Cardiac fibroblast (primary cell): Measurements from ENCODE around the gene TREX2.

Experiments
- DNase-seq, 2 donors: peaks; one replicate each; pipeline versions ENCODE4 v3.0.0 to v3.0.0-alpha.2; 2010; ENCODE audit warnings: low read depth in 2 of 2
- H3K4me3 ChIP-seq, 2 donors: replicated peaks in 1 of 2; 1 replicate in 1 of 2; 2 replicates in 1 of 2; pipeline ENCODE4 v1.5.1; 2011; ENCODE audit warnings: low read depth in 2 of 2, low read length in 2 of 2, mild to moderate bottlenecking in 2 of 2, moderate library complexity in 1 of 2
- CTCF ChIP-seq: IDR thresholded peaks from one replicate; pipeline ENCODE4 v1.5.1; 2011; ENCODE audit warnings: low read depth, mild to moderate bottlenecking, low read length, inconsistent platforms

Gene TREX2

GRCh38 chrX:153450114-153450948, 4.5 kb upstream of the TREX2 start:
- no peak for DNase-seq
- no peak for TF ChIP-seq CTCF

GRCh38 chrX:153449368-153450113, 3.7 kb upstream of the TREX2 start:
- no peak for DNase-seq
- no peak for TF ChIP-seq CTCF
- no peak overlapping the region for H3K4me3 ChIP-seq

More at GRCh38 chrX:153450114-153450948, 4.5 kb upstream of the TREX2 start:
- no peak overlapping the region for H3K4me3 ChIP-seq

- no peak overlapping the region for H3K4me3 ChIP-seq
- TF ChIP-seq CTCF, result no peak
- DNase-seq, result no peak
Measured at GRCh38 chrX:153448556-153449367, 2.9 kb upstream of the TREX2 start.

- DNase-seq, result no peak
- no peak for TF ChIP-seq CTCF
- no peak overlapping the region for H3K4me3 ChIP-seq
Measured at GRCh38 chrX:153447581-153447960, 1.7 kb upstream of the TREX2 start.

GRCh38 chrX:153446950-153447580, 1.2 kb upstream of the TREX2 start:
- no peak overlapping the region for H3K4me3 ChIP-seq
- no peak for TF ChIP-seq CTCF
- no peak for DNase-seq

GRCh38 chrX:153446636-153446936, 730 bp upstream of the TREX2 start:
- H3K4me3 ChIP-seq, result no peak overlapping the region
- DNase-seq, result no peak
- TF ChIP-seq CTCF, result no peak
